GM12878 (cell line): ENCODE data around the gene TAS2R4. TPM values are rescaled to one million over a fixed set of nuclear protein-coding genes. Genes with fewer than 3 reads are reported as not detected.

Experiments used
- BACH1 ChIP-seq: fragments of 450-650 bp; IDR thresholded peaks from 2 replicates; pipeline ENCODE4 v1.6.1; 2017; ENCODE audit warnings: mild to moderate bottlenecking, borderline replicate concordance
- BCL11A ChIP-seq: IDR thresholded peaks from 2 replicates; pipeline ENCODE4 v1.6.1; 2011; ENCODE audit warnings: low read depth, low read length
- CEBPB ChIP-seq, 2 experiments: fragments of 150-350 bp in 1 of 2; IDR thresholded peaks; 2 replicates each; pipeline ENCODE4 v1.6.1; 2012 to 2014; ENCODE audit warnings: low read depth in 2 of 2, low read length in 2 of 2, borderline replicate concordance in 1 of 2, inconsistent platforms in 1 of 2
- KDM1A ChIP-seq: fragments of 200-600 bp; sonication (generic); IDR thresholded peaks from 2 replicates; pipeline ENCODE4 v1.6.1; 2016; ENCODE audit warnings: borderline replicate concordance
- MTA2 ChIP-seq: fragments of 450-650 bp; IDR thresholded peaks from 2 replicates; pipeline ENCODE4 v1.6.1; 2016; ENCODE audit warnings: low read depth, mild to moderate bottlenecking, moderate library complexity
- POLR2A ChIP-seq: IDR thresholded peaks from 2 replicates; pipeline ENCODE4 v1.6.1; 2011; ENCODE audit warnings: low read depth, mild to moderate bottlenecking, low read length
- POLR2AphosphoS2 ChIP-seq: IDR thresholded peaks from 2 replicates; pipeline ENCODE4 v1.6.1; 2011; ENCODE audit warnings: low read depth, mild to moderate bottlenecking, low read length, improper control_type of control experiment, moderate library complexity
- POU2F2 ChIP-seq: IDR thresholded peaks from 3 replicates; pipeline ENCODE4 v1.6.1; 2011; ENCODE audit warnings: low read depth, mild to moderate bottlenecking, low read length, borderline replicate concordance
- RAD51 ChIP-seq: fragments of 450-650 bp; IDR thresholded peaks from 2 replicates; pipeline ENCODE4 v1.6.1; 2016; ENCODE audit warnings: moderate library complexity, mild to moderate bottlenecking, inconsistent platforms
- RBBP5 ChIP-seq: fragments of 200-600 bp; sonication (generic); conservative IDR thresholded peaks from 2 replicates; pipeline ENCODE4 v1.6.1; 2016
- RFX5 ChIP-seq: IDR thresholded peaks from 2 replicates; pipeline ENCODE4 v1.6.1; 2011; ENCODE audit warnings: low read depth, low read length, improper control_type of control experiment
- SUPT20H ChIP-seq: IDR thresholded peaks from 2 replicates; pipeline ENCODE4 v1.6.1; 2011; ENCODE audit warnings: low read depth, mild to moderate bottlenecking, low read length, moderate library complexity, borderline replicate concordance; ENCODE audit not compliant: control insufficient read depth
- TAF1 ChIP-seq: IDR thresholded peaks from 2 replicates; pipeline ENCODE4 v1.6.1; 2011; ENCODE audit warnings: mild to moderate bottlenecking, low read depth, low read length, borderline replicate concordance
- TBL1XR1 ChIP-seq: IDR thresholded peaks from 2 replicates; pipeline ENCODE4 v1.6.1; 2012; ENCODE audit warnings: low read depth, low read length, improper control_type of control experiment
- WRNIP1 ChIP-seq: IDR thresholded peaks from 2 replicates; pipeline ENCODE4 v1.6.1; 2011; ENCODE audit warnings: low read depth, low read length, improper control_type of control experiment, borderline replicate concordance
- ZNF207 ChIP-seq: fragments of 450-650 bp; IDR thresholded peaks from 2 replicates; pipeline ENCODE4 v1.6.1; 2014; ENCODE audit warnings: antibody characterized with exemption, mild to moderate bottlenecking, borderline replicate concordance
- ZNF24 ChIP-seq: fragments of 450-650 bp; IDR thresholded peaks from 2 replicates; pipeline ENCODE4 v1.6.1; 2017; ENCODE audit warnings: antibody characterized with exemption, mild to moderate bottlenecking
- polyA plus RNA-seq, 11 experiments: library from polyadenylated mRNA; depleted of rRNA in 4 of 11; unstranded in 6 of 11; stranded (reverse) in 5 of 11; fragments of >200 nt; fragmentation: Nextera tagmentation in 4 of 11; fragmentation: Illumina TruSeq in 1 of 11; extraction: Ambion mirVana in 4 of 11; extraction: Trizol in 1 of 11; gene quantifications; 1 replicate in 1 of 11; 2 replicates in 10 of 11; pipeline versions ENCODE4 v1.2.1 to v1.2.3, GENCODE V29; 2011 to 2016; ENCODE audit warnings: inconsistent platforms in 2 of 11, missing spikeins in 2 of 11, low read depth in 1 of 11
- total RNA-seq, 4 experiments: library from RNA; depleted of rRNA in 3 of 4; stranded (reverse); fragments of >200 nt in 3 of 4; fragmentation: Illumina TruSeq in 1 of 4; extraction: Trizol in 1 of 4; gene quantifications; 2 replicates each; pipeline versions ENCODE4 v1.2.1 to v1.2.3, GENCODE V29; 2013 to 2021
- TF ChIP-seq, protein P1 (sequence below): IDR thresholded peaks from 2 replicates; pipeline ENCODE4 v1.6.1; 2011; ENCODE audit warnings: mild to moderate bottlenecking, low read depth, low read length, moderate library complexity; ENCODE audit not compliant: insufficient replicate concordance
- TF ChIP-seq, protein P2 (sequence below): fragments of 450-650 bp; IDR thresholded peaks from 2 replicates; pipeline ENCODE4 v1.6.1; 2016; ENCODE audit warnings: mild to moderate bottlenecking, moderate library complexity, borderline replicate concordance
- TF ChIP-seq, protein P3 (sequence below): IDR thresholded peaks from 2 replicates; pipeline ENCODE4 v1.6.1; 2012; ENCODE audit warnings: low read length, inconsistent platforms
- TF ChIP-seq, protein P4 (sequence below): IDR thresholded peaks from 2 replicates; pipeline ENCODE4 v1.6.1; 2011; ENCODE audit warnings: low read depth, low read length, improper control_type of control experiment, borderline replicate concordance
- TF ChIP-seq, protein P5 (sequence below): fragments of 450-650 bp; IDR thresholded peaks from 2 replicates; pipeline ENCODE4 v1.6.1; 2014; ENCODE audit warnings: mild to moderate bottlenecking

Gene TAS2R4
- total and polyA plus RNA-seq, 10 of the 15 experiments (the other 5 are each of a cell fraction or from before 2014, with no cell fraction given) = 0.04 to 0.90 (median 0.40) TPM; not detected in 1

DNA sequence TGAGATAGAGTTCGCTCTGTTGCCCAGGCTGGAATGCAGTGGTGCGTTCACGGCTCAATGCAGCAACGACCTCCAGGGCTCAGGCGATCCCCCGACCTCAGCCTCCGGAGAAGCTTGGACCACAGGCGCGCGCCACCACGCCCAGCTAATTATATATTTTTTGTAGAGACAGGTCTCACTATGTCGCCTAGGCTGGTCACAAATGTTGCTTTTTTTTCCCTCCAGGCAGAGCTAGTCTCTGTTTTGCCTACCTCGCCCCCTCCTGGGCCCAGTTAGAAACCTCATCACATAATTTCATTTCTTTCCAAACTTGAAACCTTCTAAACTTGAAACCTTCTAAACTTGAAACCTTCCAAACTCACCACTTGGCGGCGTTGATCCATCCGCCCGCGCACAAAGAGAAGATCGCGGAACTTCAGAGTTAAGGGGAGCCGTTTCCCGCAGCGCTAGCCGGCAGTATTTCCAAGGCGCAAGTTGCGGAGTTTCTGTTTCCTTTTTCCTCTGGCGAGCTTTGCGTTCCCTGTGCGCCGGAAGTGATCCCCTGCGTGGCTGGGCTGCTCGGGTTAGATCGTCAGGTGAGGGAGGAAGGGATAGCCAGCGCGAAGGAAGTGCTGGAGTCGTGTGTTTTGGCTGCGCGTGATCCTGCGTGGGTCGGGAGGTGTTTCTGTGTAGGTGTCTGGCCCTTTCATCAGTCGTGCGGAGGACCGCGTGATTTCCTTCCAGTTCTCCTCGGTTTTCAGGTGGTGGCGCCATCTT lies 38.5 kb upstream of the TAS2R4 start, which contains the start of gene SSBP1 (continued):
- TF ChIP-seq, protein P1, sequence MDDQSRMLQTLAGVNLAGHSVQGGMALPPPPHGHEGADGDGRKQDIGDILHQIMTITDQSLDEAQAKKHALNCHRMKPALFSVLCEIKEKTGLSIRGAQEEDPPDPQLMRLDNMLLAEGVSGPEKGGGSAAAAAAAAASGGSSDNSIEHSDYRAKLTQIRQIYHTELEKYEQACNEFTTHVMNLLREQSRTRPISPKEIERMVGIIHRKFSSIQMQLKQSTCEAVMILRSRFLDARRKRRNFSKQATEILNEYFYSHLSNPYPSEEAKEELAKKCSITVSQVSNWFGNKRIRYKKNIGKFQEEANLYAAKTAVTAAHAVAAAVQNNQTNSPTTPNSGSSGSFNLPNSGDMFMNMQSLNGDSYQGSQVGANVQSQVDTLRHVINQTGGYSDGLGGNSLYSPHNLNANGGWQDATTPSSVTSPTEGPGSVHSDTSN = peak; percentile 51
- TF ChIP-seq RFX5 (no peak), POLR2AphosphoS2 (0 out of 2 replicates have a peak, but pooled peaks have one; percentile 70), RAD51 (peak; percentile 59), POLR2A (peak; percentile 99), WRNIP1 (no peak), MTA2 (peak; percentile 88), TAF1 (peak; percentile 86), ZNF24 (peak; percentile 73), BCL11A (no peak), RBBP5 (no peak), BACH1 (peak; percentile 64; the same call in 1 of the 2 replicates), KDM1A (no peak), CEBPB (IDR thresholded peaks at IDR 0.05; ENCODE audit: borderline replicate concordance in 1 of 2, low read depth in 2 of 2, low read length in 2 of 2) (0 out of 4 replicates have a peak, but pooled peaks of 1 of the 2 experiments have one; percentile 23), TBL1XR1 (no peak; the same call in none of the 2 replicates), ZNF207 (peak; percentile 100), POU2F2 (peak; percentile 89; the same call in 2 of the 3 replicates), SUPT20H (no peak)
- TF ChIP-seq, protein P2, sequence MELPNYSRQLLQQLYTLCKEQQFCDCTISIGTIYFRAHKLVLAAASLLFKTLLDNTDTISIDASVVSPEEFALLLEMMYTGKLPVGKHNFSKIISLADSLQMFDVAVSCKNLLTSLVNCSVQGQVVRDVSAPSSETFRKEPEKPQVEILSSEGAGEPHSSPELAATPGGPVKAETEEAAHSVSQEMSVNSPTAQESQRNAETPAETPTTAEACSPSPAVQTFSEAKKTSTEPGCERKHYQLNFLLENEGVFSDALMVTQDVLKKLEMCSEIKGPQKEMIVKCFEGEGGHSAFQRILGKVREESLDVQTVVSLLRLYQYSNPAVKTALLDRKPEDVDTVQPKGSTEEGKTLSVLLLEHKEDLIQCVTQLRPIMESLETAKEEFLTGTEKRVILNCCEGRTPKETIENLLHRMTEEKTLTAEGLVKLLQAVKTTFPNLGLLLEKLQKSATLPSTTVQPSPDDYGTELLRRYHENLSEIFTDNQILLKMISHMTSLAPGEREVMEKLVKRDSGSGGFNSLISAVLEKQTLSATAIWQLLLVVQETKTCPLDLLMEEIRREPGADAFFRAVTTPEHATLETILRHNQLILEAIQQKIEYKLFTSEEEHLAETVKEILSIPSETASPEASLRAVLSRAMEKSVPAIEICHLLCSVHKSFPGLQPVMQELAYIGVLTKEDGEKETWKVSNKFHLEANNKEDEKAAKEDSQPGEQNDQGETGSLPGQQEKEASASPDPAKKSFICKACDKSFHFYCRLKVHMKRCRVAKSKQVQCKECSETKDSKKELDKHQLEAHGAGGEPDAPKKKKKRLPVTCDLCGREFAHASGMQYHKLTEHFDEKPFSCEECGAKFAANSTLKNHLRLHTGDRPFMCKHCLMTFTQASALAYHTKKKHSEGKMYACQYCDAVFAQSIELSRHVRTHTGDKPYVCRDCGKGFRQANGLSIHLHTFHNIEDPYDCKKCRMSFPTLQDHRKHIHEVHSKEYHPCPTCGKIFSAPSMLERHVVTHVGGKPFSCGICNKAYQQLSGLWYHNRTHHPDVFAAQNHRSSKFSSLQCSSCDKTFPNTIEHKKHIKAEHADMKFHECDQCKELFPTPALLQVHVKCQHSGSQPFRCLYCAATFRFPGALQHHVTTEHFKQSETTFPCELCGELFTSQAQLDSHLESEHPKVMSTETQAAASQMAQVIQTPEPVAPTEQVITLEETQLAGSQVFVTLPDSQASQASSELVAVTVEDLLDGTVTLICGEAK = peak; percentile 99
- TF ChIP-seq, protein P3, sequence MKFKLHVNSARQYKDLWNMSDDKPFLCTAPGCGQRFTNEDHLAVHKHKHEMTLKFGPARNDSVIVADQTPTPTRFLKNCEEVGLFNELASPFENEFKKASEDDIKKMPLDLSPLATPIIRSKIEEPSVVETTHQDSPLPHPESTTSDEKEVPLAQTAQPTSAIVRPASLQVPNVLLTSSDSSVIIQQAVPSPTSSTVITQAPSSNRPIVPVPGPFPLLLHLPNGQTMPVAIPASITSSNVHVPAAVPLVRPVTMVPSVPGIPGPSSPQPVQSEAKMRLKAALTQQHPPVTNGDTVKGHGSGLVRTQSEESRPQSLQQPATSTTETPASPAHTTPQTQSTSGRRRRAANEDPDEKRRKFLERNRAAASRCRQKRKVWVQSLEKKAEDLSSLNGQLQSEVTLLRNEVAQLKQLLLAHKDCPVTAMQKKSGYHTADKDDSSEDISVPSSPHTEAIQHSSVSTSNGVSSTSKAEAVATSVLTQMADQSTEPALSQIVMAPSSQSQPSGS = peak; percentile 86; the same call in 1 of the 2 replicates
- TF ChIP-seq, protein P4, sequence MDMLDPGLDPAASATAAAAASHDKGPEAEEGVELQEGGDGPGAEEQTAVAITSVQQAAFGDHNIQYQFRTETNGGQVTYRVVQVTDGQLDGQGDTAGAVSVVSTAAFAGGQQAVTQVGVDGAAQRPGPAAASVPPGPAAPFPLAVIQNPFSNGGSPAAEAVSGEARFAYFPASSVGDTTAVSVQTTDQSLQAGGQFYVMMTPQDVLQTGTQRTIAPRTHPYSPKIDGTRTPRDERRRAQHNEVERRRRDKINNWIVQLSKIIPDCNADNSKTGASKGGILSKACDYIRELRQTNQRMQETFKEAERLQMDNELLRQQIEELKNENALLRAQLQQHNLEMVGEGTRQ = no peak; the same call in 1 of the 2 replicates
- TF ChIP-seq, protein P5, sequence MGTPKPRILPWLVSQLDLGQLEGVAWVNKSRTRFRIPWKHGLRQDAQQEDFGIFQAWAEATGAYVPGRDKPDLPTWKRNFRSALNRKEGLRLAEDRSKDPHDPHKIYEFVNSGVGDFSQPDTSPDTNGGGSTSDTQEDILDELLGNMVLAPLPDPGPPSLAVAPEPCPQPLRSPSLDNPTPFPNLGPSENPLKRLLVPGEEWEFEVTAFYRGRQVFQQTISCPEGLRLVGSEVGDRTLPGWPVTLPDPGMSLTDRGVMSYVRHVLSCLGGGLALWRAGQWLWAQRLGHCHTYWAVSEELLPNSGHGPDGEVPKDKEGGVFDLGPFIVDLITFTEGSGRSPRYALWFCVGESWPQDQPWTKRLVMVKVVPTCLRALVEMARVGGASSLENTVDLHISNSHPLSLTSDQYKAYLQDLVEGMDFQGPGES = 0 out of 2 replicates have a peak, but pooled peaks have one; percentile 4
